HepG2 (cell line): ENCODE data around the gene ZSCAN31. TPM values are rescaled to one million over a fixed set of nuclear protein-coding genes. Genes with fewer than 3 reads are reported as not detected.

Experiments
- ATAC-seq: fragments of 200-7000 bp; cut with Tn5 transposase; 3 replicates; pipeline ENCODE4 v1.9.1; 2020; ENCODE audit warnings: mild to moderate bottlenecking, moderate library complexity
- BruUV-seq: library from RNA; stranded (reverse); fragments of 400-500 nt; replicated peaks from 2 replicates; lab custom pipeline; 2021; lab: Mats Ljungman, UMichigan
- CTCF ChIA-PET: fragments of 300-600 bp; formaldehyde crosslinking; extraction: SDS; loops from one replicate; lab custom pipeline; 2021; ENCODE audit warnings: low total read pairs, inconsistent platforms, low intra/inter-chr PET ratio; lab: Yijun Ruan, JAX
- POLR2A ChIA-PET: fragments of 350-600 bp; sonication (Branson Sonifier 250); formaldehyde crosslinking; loops from one replicate; lab custom pipeline; 2020; ENCODE audit warnings: antibody characterized with exemption, inconsistent platforms; lab: Yijun Ruan, JAX
- DNase-seq: peaks from one replicate; pipeline ENCODE4 v3.0.0-alpha.2; 2015; ENCODE audit warnings: low spot score
- FAIRE-seq: peaks from 3 replicates; lab custom pipeline; 2011; peaks lifted over from hg19 to GRCh38; lab: Jason Lieb, UNC
- H2AFZ ChIP-seq: one replicate; pipeline ENCODE4 v1.6.1; 2011; ENCODE audit warnings: low read length, inconsistent platforms
- H3K27ac ChIP-seq: fragments of 300-600 bp; 3 replicates; pipeline ENCODE4 v1.8.0; 2011; ENCODE audit warnings: mixed run types, mild to moderate bottlenecking, mixed read lengths, low read length, inconsistent platforms; ENCODE audit not compliant: insufficient read depth; ENCODE audit errors: extremely low read length
- H3K27me3 ChIP-seq, 2 experiments: fragments of 200-600 bp in 1 of 2; 2 replicates in 1 of 2; 3 replicates in 1 of 2; pipeline versions ENCODE4 v1.6.0 to v1.8.0; 2011; ENCODE audit warnings: low read length in 2 of 2, mild to moderate bottlenecking in 2 of 2, moderate library complexity in 2 of 2, inconsistent platforms in 1 of 2; ENCODE audit not compliant: insufficient read depth in 2 of 2, control insufficient read depth in 1 of 2
- H3K36me3 ChIP-seq, 2 experiments: fragments of 200-600 bp in 1 of 2; replicated peaks in 1 of 2; 2 replicates in 1 of 2; 3 replicates in 1 of 2; pipeline versions ENCODE4 v1.5.1 to v1.8.0; 2011; ENCODE audit warnings: low read length in 2 of 2, inconsistent platforms in 1 of 2; ENCODE audit not compliant: insufficient read depth in 2 of 2, control insufficient read depth in 1 of 2
- H3K4me1 ChIP-seq: 2 replicates; pipeline ENCODE4 v1.5.1; 2012; ENCODE audit warnings: low read length, inconsistent platforms; ENCODE audit not compliant: insufficient read depth
- H3K4me2 ChIP-seq: 2 replicates; pipeline ENCODE4 v1.6.0; 2011; ENCODE audit warnings: low read depth, low read length, inconsistent platforms
- H3K4me3 ChIP-seq, 3 experiments: fragments of 200-600 bp in 1 of 3; sonication (generic), shearing (Covaris generic) in 1 of 3; replicated peaks in 1 of 3; 2 replicates each; pipeline ENCODE4 v1.5.1; 2011 to 2016; ENCODE audit warnings: low read length in 3 of 3, inconsistent platforms in 2 of 3, low read depth in 2 of 3, mild to moderate bottlenecking in 2 of 3, control low read depth in 1 of 3, mixed read lengths in 1 of 3; ENCODE audit not compliant: insufficient read depth in 1 of 3
- H3K79me2 ChIP-seq: one replicate; pipeline ENCODE4 v1.6.1; 2011; ENCODE audit warnings: low read length, inconsistent platforms; ENCODE audit not compliant: insufficient read depth
- H3K9ac ChIP-seq: 2 replicates; pipeline ENCODE4 v1.6.0; 2011; ENCODE audit warnings: mild to moderate bottlenecking, low read depth, low read length, inconsistent platforms; ENCODE audit not compliant: insufficient read depth
- H3K9me3 ChIP-seq: 2 replicates; pipeline ENCODE4 v1.5.1; 2012; ENCODE audit warnings: mild to moderate bottlenecking, low read length
- H4K20me1 ChIP-seq: 2 replicates; pipeline ENCODE4 v1.6.0; 2011; ENCODE audit warnings: inconsistent platforms, mild to moderate bottlenecking, low read length, moderate library complexity; ENCODE audit not compliant: insufficient read depth
- GATA4 ChIP-seq: sonication (generic); IDR thresholded peaks from 2 replicates; pipeline ENCODE4 v1.6.1; 2016; ENCODE audit warnings: antibody characterized with exemption, low read depth, borderline replicate concordance
- HMGXB4 ChIP-seq, 2 experiments: sonication (generic) in 1 of 2; formaldehyde crosslinking in 1 of 2; IDR thresholded peaks; 2 replicates each; pipeline versions ENCODE4 v1.4.0 to v1.6.1; 2018 to 2020; ENCODE audit warnings: missing genetic modification reagents in 2 of 2, borderline replicate concordance in 1 of 2, low read depth in 1 of 2, mild to moderate bottlenecking in 1 of 2, missing biosample characterization in 1 of 2
- U2AF2 ChIP-seq: fragments of 200-400 bp; formaldehyde crosslinking; IDR thresholded peaks from 2 replicates; pipeline ENCODE4 v1.6.1; 2017; ENCODE audit warnings: low read depth, mild to moderate bottlenecking, low read length
- ZBTB25 ChIP-seq: IDR thresholded peaks from 2 replicates; pipeline ENCODE4 v1.6.1; 2018; ENCODE audit warnings: missing genetic modification reagents
- ZNF567 ChIP-seq: sonication (generic); formaldehyde crosslinking; IDR thresholded peaks from 2 replicates; pipeline ENCODE4 v1.8.1; 2023; ENCODE audit warnings: mild to moderate bottlenecking, missing genetic modification reagents, borderline replicate concordance
- ZNF629 ChIP-seq: sonication (generic); formaldehyde crosslinking; conservative IDR thresholded peaks from 2 replicates; pipeline ENCODE4 v1.5.0; 2020; ENCODE audit warnings: missing genetic modification reagents
- ZNF709 ChIP-seq: sonication (generic); formaldehyde crosslinking; IDR thresholded peaks from 2 replicates; pipeline ENCODE4 v1.5.0; 2020; ENCODE audit warnings: mild to moderate bottlenecking, missing genetic modification reagents
- WGBS: methylation state at CpG from one replicate; pipeline ENCODE4 v1.1.6; 2017; ENCODE audit warnings: low lambda C conversion rate; 5-methylcytosine and 5-hydroxymethylcytosine counted together
- in situ Hi-C: cut with HindIII; loops from 2 replicates; pipeline ENCODE4 v1.10.0; 2017; ENCODE audit warnings: low pct_unique_long_range_greater_than_20kb; ENCODE audit not compliant: extremely low pct_ligation_motif_present
- intact Hi-C: fragments of 100-400 bp; cut with micrococcal nuclease; formaldehyde crosslinking; loops from one replicate; pipeline ENCODE4 v1.10.0; 2022; ENCODE audit not compliant: unreplicated experiment
- polyA plus RNA-seq, 8 experiments: library from polyadenylated mRNA; depleted of rRNA in 3 of 8; stranded (reverse) in 7 of 8; unstranded in 1 of 8; fragments of >200 nt; fragmentation: Illumina TruSeq in 4 of 8; extraction: Trizol in 4 of 8; gene quantifications; 2 replicates each; pipeline versions ENCODE4 v1.2.1 to v1.2.3, GENCODE V29; 2011 to 2016; ENCODE audit warnings: low read depth in 4 of 8, missing spikeins in 1 of 8, mixed read lengths in 1 of 8; ENCODE audit not compliant: insufficient read depth in 1 of 8
- total RNA-seq, 5 experiments: library from RNA; depleted of rRNA; stranded (reverse); fragments of >200 nt; fragmentation: Illumina TruSeq; extraction: Trizol; gene quantifications; 2 replicates each; pipeline ENCODE4 v1.2.3, GENCODE V29; 2016; ENCODE audit warnings: low read depth in 1 of 5

Gene ZSCAN31
- total and polyA plus RNA-seq, 2 of the 13 experiments (the other 11 are each of a cell fraction or from before 2014, with no cell fraction given) = 5.3 to 6.2 TPM

GRCh38 chr6:28371706-28372451, 35.9 kb upstream of the ZSCAN31 start:
- Histone ChIP-seq H4K20me1 (no peaks in the 10 kb centered on the region), H3K27ac (no peak overlapping the region), H3K4me2 (no peak overlapping the region), H3K4me1 (no peaks in the 10 kb centered on the region), H2AFZ (no peak overlapping the region), H3K4me3 (no peak overlapping the region), H3K36me3 (no peaks in the 10 kb centered on the region), H3K27me3 (no peaks in the 10 kb centered on the region), H3K9ac (no peak overlapping the region), H3K79me2 (no peaks in the 10 kb centered on the region), H3K9me3 (no peaks in the 10 kb centered on the region)
- 89% methylated on average over 9 of the region's 9 CpGs for WGBS
- ChIA-PET CTCF (no interaction called here), POLR2A (interaction anchor here (1.7 kb wide), 1 partner anchor 12 kb away, joined by 6 read pairs; no protein-coding TSS in a partner anchor)
- no peak for FAIRE-seq
- intact Hi-C loops (no loop called here), in situ Hi-C loops (no loop called here)
- no peak for DNase-seq
- TF ChIP-seq ZBTB25 (no peak), U2AF2 (no peak), ZNF629 (no peak), GATA4 (no peak), HMGXB4 (CRISPR knock-in tag; IDR thresholded peaks at IDR 0.05; ENCODE audit: borderline replicate concordance in 1 of 2, low read depth in 1 of 2) (no peak), ZNF709 (CRISPR knock-in tag) (no peak), ZNF567 (CRISPR knock-in tag) (no peak)
- no peak; the same call in 2 of the 3 replicates for ATAC-seq
- BruUV-seq = no TSS peak
